Measurements from ENCODE around the gene TMEM255B. TPM values are rescaled to one million over a fixed set of nuclear protein-coding genes. Genes with fewer than 3 reads are reported as not detected.
"Not testable (repeated sequence)": the region's sequence is repeated elsewhere in the genome, so short reads cannot be mapped to it uniquely, and the experiment has no call there.

TMEM255B gene
- total RNA-seq, 6 donors from 2014 or later = 1.4 to 39.0 (median 13.8) TPM

DNA sequence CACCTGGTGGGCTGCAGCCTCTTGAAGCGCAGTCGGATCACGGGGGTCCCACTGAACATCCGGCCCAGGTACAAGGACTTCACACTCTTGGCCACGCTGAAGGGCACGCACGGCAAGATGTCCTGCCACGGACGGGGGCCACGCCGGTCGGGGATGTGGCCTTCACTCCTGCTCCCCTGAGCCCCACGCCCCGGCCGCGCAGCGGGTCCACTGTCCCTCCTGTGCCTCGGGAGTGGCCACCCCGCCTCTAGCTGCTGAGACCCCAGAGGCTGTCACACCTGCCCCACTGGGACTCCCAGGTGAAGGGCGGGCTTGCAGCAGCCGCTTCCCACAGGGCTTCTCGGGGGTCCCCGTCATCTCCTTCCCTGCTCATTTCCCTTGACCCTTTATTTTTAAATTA is 73.6 kb downstream of the TMEM255B start:
- DNase-seq (peak in 1 of 2 donors; percentile 86), ATAC-seq (ENCODE audit: low FRiP score in 2 of 2) (no peak)
- Histone ChIP-seq H3K4me3 (no peak overlapping the region), H3K4me1 (peaks cover 8 to 10% (median 9%) of the 10 kb centered on the region in 4 donors), H3K9me3 (no peaks in the 10 kb centered on the region), H3K36me3 (peaks cover 0 to 51% (median 18%) of the 10 kb centered on the region in 4 donors), H3K27me3 (no peaks in the 10 kb centered on the region), H3K27ac (no peak overlapping the region)
- WGBS, 2 donors = 97% methylated on average over 11 to 23 of the region's 23 CpGs
- TF ChIP-seq POLR2AphosphoS5 (IDR thresholded peaks at IDR 0.05) (no peak), EP300 (IDR thresholded peaks at IDR 0.05) (no peak), POLR2A (IDR thresholded peaks at IDR 0.05) (no peak), CTCF (IDR thresholded peaks at IDR 0.05) (no peak)

GRCh38 chr13:113833111-113833830 is 74.2 kb downstream of the TMEM255B start:
- H3K27me3 ChIP-seq = no peaks in the 10 kb centered on the region
- H3K4me3 ChIP-seq = no peak overlapping the region
- peaks cover 0 to 46% (median 16%) of the 10 kb centered on the region in 4 donors for H3K36me3 ChIP-seq
- peaks cover 15 to 16% (median 16%) of the 10 kb centered on the region in 4 donors for H3K4me1 ChIP-seq
- ATAC-seq (ENCODE audit: low FRiP score in 2 of 2) (no peak), DNase-seq (peak in 1 of 2 donors; percentile 72)
- 89 to 92% methylated on average over 24 to 25 of the region's 25 CpGs for WGBS, 2 donors
- H3K9me3 ChIP-seq = no peaks in the 10 kb centered on the region
- no peak overlapping the region for H3K27ac ChIP-seq
- TF ChIP-seq POLR2AphosphoS5 (IDR thresholded peaks at IDR 0.05) = no peak
- no peak for TF ChIP-seq POLR2A (IDR thresholded peaks at IDR 0.05)
- TF ChIP-seq CTCF (IDR thresholded peaks at IDR 0.05) = no peak
- TF ChIP-seq EP300 (IDR thresholded peaks at IDR 0.05) = no peak

- H3K36me3 ChIP-seq = peaks cover 0 to 41% (median 15%) of the 10 kb centered on the region in 4 donors
- not testable (repeated sequence) for ATAC-seq (ENCODE audit: low FRiP score in 2 of 2); H3K27ac ChIP-seq; H3K4me3 ChIP-seq; H3K27me3 ChIP-seq; H3K9me3 ChIP-seq
- DNase-seq = peak in 1 of 2 donors; percentile 77
- peaks cover 22 to 23% (median 23%) of the 10 kb centered on the region in 4 donors for H3K4me1 ChIP-seq
- 91% methylated on average over 15 to 16 of the region's 17 CpGs for WGBS, 2 donors
These were observed 75.0 kb downstream of the TMEM255B start for GRCh38 chr13:113834006-113834405.

DNA sequence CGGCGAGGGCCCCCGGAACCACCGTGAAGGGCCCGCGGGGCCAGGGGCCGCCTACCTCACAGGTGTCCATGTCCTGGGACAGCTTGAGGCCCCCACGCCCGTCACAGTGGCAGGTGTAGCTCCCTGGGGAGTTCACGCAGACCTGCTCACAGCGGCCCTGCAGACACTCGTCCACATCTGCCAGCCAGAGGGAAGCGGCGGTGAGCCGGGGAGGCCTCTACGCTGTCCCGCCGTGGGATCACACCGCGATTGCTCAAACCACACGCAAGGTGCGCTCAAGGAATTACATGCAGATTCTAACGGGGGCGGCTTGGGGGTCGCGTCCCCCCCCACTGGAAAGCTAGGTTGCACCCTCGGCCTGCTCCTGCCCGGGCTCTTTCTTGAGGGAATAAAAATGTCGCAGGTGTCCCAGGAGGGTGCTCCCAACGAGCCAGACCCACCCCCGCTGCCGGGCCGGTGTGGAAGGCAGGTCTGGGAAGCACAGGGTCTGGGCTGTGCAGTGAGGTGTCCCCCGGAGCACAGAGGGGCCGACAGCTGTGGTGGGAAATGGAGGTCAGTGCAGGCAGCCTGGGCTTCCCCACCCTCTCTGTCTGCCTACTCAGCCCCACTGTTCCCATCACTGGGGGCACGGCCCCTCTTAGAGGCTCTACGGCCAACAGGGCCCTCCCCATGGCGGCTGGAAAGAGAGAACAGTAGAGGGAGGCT is 75.6 kb downstream of the TMEM255B start:
- 90 to 92% methylated on average over 19 to 36 of the region's 38 CpGs for WGBS, 2 donors
- DNase-seq = peak in 1 of 2 donors; percentile 81

GRCh38 chr13:113835461-113836270 is 76.6 kb downstream of the TMEM255B start:
- 84 to 91% methylated on average over 27 to 36 of the region's 37 CpGs for WGBS, 2 donors
- DNase-seq (peak in 1 of 2 donors; percentile 74), ATAC-seq (ENCODE audit: low FRiP score in 2 of 2) (no peak)
- no peaks in the 10 kb centered on the region for H3K27me3 ChIP-seq
- peaks cover 0 to 42% (median 16%) of the 10 kb centered on the region in 4 donors for H3K36me3 ChIP-seq
- TF ChIP-seq CTCF (IDR thresholded peaks at IDR 0.05) (no peak), POLR2A (IDR thresholded peaks at IDR 0.05) (no peak), EP300 (IDR thresholded peaks at IDR 0.05) (no peak), POLR2AphosphoS5 (IDR thresholded peaks at IDR 0.05) (no peak)
- H3K9me3 ChIP-seq = no peaks in the 10 kb centered on the region
- no peak overlapping the region for H3K27ac ChIP-seq
- H3K4me1 ChIP-seq = peaks cover 27 to 36% (median 30%) of the 10 kb centered on the region in 4 donors
- no peak overlapping the region for H3K4me3 ChIP-seq

More for the DNA sequence above, 75.6 kb downstream of the TMEM255B start:
- Histone ChIP-seq H3K9me3 (no peaks in the 10 kb centered on the region), H3K4me1 (peaks cover 22 to 27% (median 23%) of the 10 kb centered on the region in 4 donors), H3K27ac (no peak overlapping the region), H3K27me3 (no peaks in the 10 kb centered on the region), H3K4me3 (no peak overlapping the region), H3K36me3 (peaks cover 0 to 41% (median 16%) of the 10 kb centered on the region in 4 donors)
- TF ChIP-seq EP300 (IDR thresholded peaks at IDR 0.05) (no peak), POLR2A (IDR thresholded peaks at IDR 0.05) (no peak)
- no peak for ATAC-seq (ENCODE audit: low FRiP score in 2 of 2)

Measured in upper lobe of left lung (tissue), 6 donors.